Measurements from ENCODE around the gene CNGB1. TPM values are rescaled to one million over a fixed set of nuclear protein-coding genes. Genes with fewer than 3 reads are reported as not detected.

CNGB1 gene
- total RNA-seq, 1 donor from 2014 or later, result not detected

DNA sequence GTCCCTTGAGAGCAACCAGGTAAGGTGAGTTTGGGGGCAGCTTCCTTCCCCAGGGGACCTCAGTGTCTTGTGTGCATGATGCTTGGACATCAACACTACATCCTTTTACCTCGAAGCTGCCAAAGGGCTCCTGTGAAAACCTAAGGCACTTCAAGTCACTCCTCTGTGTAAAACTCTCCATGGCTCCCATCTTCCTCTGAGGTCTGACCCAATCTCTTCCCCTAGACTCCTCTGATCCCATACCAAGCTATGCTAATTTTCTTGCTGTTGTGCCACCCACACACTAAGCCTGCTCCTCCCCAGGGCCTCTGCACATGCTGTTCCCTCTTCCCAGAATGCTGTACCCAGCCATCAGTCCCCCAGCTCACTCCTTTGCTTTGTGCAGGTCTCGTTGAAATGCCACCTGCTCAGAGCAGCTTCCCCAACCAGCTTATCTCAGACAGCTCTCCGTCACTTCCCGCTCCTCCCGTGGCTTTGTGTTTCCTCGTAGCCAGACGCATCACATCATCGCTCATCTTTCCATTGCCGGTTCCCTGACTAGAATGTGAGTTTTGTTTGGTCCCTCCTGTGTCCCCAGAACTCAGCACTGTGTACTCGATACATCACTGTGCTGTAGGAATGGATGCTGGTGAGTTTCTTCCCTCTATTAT lies 78.4 kb downstream of the CNGB1 start:
- no peaks in the 10 kb centered on the region for H3K36me3 ChIP-seq (ENCODE audit: control insufficient read depth in 3 of 3, insufficient read depth in 3 of 3, low read length in 3 of 3)
- peaks cover 2 to 9% (median 4%) of the 10 kb centered on the region in 3 donors for H3K27me3 ChIP-seq (ENCODE audit: control insufficient read depth in 3 of 3, insufficient read depth in 3 of 3, low read length in 3 of 3)
- no peak overlapping the region for H3K9ac ChIP-seq (ENCODE audit: low read depth in 1 of 3, low read length in 3 of 3)
- H3K4me3 ChIP-seq (ENCODE audit: low read length in 3 of 3), result no peak overlapping the region
- peak overlapping the region; percentile 52 for H3K27ac ChIP-seq (ENCODE audit: low read depth, low read length)
- H3K9me3 ChIP-seq (ENCODE audit: control insufficient read depth in 3 of 3, low read length in 3 of 3), result no peaks in the 10 kb centered on the region
- peaks cover 2 to 5% (median 4%) of the 10 kb centered on the region in 3 donors for H3K4me1 ChIP-seq (ENCODE audit: control insufficient read depth in 3 of 3, insufficient read depth in 3 of 3, low read length in 3 of 3)

DNA sequence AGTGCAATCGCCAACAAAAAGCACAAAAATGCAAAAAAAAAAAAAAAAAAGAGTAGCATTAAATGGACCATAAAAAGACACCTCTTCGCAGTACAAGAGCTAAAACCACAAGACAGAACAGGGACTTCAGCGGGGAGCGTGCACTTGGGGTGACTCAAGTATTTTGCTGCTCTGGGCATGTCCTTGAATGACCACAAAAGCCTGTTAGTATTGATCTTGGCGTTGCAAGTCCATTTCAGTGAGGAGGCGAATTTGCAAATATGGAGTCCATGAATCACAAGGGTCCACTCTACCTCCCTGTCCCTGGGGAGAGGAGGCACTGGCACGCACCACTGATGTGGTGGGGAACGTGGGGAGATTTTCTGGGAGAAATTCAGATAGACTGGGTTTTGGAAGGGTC lies 78.9 kb downstream of the CNGB1 start:
- H3K27ac ChIP-seq (ENCODE audit: low read depth, low read length), result no peak overlapping the region
- peaks cover 2 to 5% (median 4%) of the 10 kb centered on the region in 3 donors for H3K4me1 ChIP-seq (ENCODE audit: control insufficient read depth in 3 of 3, insufficient read depth in 3 of 3, low read length in 3 of 3)
- H3K36me3 ChIP-seq (ENCODE audit: control insufficient read depth in 3 of 3, insufficient read depth in 3 of 3, low read length in 3 of 3), result no peaks in the 10 kb centered on the region
- H3K9me3 ChIP-seq (ENCODE audit: control insufficient read depth in 3 of 3, low read length in 3 of 3), result no peaks in the 10 kb centered on the region
- no peak overlapping the region for H3K4me3 ChIP-seq (ENCODE audit: low read length in 3 of 3)
- no peak overlapping the region for H3K9ac ChIP-seq (ENCODE audit: low read depth in 1 of 3, low read length in 3 of 3)
- peaks cover 2 to 9% (median 4%) of the 10 kb centered on the region in 3 donors for H3K27me3 ChIP-seq (ENCODE audit: control insufficient read depth in 3 of 3, insufficient read depth in 3 of 3, low read length in 3 of 3)

DNA sequence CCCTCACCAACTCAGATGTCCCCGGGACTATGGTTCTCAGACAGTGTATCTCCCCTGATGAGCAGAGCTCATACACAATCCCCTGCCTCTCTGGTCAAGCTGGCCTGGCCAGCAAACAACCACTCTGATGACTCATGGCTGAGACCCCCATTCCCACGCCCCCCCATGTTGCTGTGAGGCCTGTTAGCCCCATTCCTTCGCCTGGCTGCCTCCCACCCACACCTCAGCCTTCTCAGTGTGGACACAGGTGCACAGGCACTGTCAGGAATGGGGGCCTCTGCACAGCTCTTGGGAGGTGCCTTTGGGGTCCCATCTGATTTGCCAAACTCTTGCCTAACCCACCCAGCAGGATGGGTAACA lies 80.2 kb downstream of the CNGB1 start:
- Histone ChIP-seq H3K36me3 (ENCODE audit: control insufficient read depth in 3 of 3, insufficient read depth in 3 of 3, low read length in 3 of 3) (no peaks in the 10 kb centered on the region), H3K9ac (ENCODE audit: low read depth in 1 of 3, low read length in 3 of 3) (no peak overlapping the region), H3K4me3 (ENCODE audit: low read length in 3 of 3) (no peak overlapping the region), H3K27me3 (ENCODE audit: control insufficient read depth in 3 of 3, insufficient read depth in 3 of 3, low read length in 3 of 3) (peaks cover 2 to 16% (median 13%) of the 10 kb centered on the region in 3 donors), H3K4me1 (ENCODE audit: control insufficient read depth in 3 of 3, insufficient read depth in 3 of 3, low read length in 3 of 3) (peaks cover 2 to 5% (median 4%) of the 10 kb centered on the region in 3 donors), H3K9me3 (ENCODE audit: control insufficient read depth in 3 of 3, low read length in 3 of 3) (no peaks in the 10 kb centered on the region), H3K27ac (ENCODE audit: low read depth, low read length) (no peak overlapping the region)

DNA sequence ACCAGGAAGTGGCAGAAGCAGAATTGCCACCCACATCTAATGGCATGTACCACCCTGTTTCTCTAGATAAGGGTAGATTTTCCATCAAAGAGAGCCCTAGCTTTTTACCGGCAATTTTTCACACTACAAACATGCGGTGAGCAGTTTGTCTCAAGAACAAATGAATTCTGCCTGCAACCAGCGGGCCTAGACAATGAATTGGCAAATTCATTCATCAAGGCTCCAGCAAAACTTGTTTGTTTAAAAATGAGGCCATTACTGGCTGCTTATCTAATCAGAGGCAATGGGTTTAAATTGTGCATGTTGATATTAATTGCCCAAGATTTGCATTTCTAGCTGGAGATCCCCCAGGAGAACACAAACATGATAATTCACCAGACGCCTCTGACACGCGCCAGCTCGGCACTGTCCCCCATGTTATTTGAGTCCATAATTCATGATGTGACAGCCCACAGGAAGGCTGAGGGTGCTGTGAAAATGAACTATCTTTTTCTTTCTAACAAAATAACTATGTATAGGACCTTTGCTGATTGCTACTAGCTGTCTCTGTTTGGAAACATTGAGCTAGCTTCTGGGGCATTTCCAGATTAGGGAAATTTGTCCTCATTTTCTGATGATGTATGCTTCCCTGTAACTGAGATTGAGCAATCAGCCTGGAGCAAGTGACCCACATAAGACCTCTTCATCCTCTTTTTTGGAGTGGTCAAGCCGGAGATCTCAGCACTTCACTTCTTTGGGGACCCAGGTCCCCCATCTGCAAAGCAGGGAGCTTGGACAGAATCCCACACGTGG lies 80.8 kb downstream of the CNGB1 start:
- Histone ChIP-seq H3K27me3 (ENCODE audit: control insufficient read depth in 3 of 3, insufficient read depth in 3 of 3, low read length in 3 of 3) (peaks cover 2 to 17% (median 13%) of the 10 kb centered on the region in 3 donors), H3K9me3 (ENCODE audit: control insufficient read depth in 3 of 3, low read length in 3 of 3) (no peaks in the 10 kb centered on the region), H3K4me3 (ENCODE audit: low read length in 3 of 3) (no peak overlapping the region), H3K27ac (ENCODE audit: low read depth, low read length) (peak overlapping the region; percentile 11), H3K9ac (ENCODE audit: low read depth in 1 of 3, low read length in 3 of 3) (no peak overlapping the region), H3K4me1 (ENCODE audit: control insufficient read depth in 3 of 3, insufficient read depth in 3 of 3, low read length in 3 of 3) (peaks cover 2 to 5% (median 4%) of the 10 kb centered on the region in 3 donors), H3K36me3 (ENCODE audit: control insufficient read depth in 3 of 3, insufficient read depth in 3 of 3, low read length in 3 of 3) (no peaks in the 10 kb centered on the region)

DNA sequence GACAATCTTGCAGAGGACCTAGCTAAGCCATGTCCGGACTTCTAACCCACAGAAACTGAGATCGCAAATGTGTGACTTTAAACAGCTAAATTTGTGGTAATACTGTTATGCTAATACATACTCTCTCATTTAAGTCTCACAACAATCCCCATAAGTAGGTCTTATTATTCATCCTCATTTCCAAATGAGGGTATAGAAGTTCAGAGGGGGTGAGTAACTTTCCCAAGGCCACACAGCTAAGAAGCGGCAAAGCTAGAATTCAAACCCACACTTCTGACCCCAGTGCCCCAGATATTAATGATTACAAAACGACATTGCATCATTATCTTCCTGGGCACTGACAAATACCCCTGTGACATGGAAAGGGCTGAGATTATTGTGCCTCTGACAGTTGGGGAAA lies 81.4 kb downstream of the CNGB1 start:
- H3K36me3 ChIP-seq (ENCODE audit: control insufficient read depth in 3 of 3, insufficient read depth in 3 of 3, low read length in 3 of 3), result no peaks in the 10 kb centered on the region
- no peaks in the 10 kb centered on the region for H3K9me3 ChIP-seq (ENCODE audit: control insufficient read depth in 3 of 3, low read length in 3 of 3)
- peak overlapping the region; percentile 11 for H3K27ac ChIP-seq (ENCODE audit: low read depth, low read length)
- H3K4me3 ChIP-seq (ENCODE audit: low read length in 3 of 3), result no peak overlapping the region
- peaks cover 9 to 23% (median 19%) of the 10 kb centered on the region in 3 donors for H3K27me3 ChIP-seq (ENCODE audit: control insufficient read depth in 3 of 3, insufficient read depth in 3 of 3, low read length in 3 of 3)
- H3K9ac ChIP-seq (ENCODE audit: low read depth in 1 of 3, low read length in 3 of 3), result no peak overlapping the region
- H3K4me1 ChIP-seq (ENCODE audit: control insufficient read depth in 3 of 3, insufficient read depth in 3 of 3, low read length in 3 of 3), result peaks cover 2 to 5% (median 4%) of the 10 kb centered on the region in 3 donors

DNA sequence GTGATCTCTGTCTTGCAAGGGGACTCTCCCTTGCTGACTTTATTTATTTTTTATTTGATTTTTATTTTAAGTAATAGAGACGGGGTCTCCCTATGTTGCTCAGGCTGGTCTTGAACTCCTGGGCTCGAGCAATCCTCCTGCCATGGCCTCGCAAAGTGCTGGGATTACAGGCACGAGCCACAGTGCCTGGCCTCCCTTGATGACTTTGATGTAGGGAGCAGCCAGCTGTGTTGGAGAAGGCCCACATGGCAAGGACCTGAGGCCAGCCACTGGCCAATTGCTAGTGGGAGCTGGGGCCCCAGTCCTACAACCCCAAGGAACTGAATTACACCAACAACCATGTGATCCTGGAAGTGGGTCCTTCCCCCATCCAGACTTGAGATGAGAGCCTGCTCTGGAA lies 81.8 kb downstream of the CNGB1 start:
- Histone ChIP-seq H3K36me3 (ENCODE audit: control insufficient read depth in 3 of 3, insufficient read depth in 3 of 3, low read length in 3 of 3) (no peaks in the 10 kb centered on the region), H3K9me3 (ENCODE audit: control insufficient read depth in 3 of 3, low read length in 3 of 3) (no peaks in the 10 kb centered on the region), H3K4me3 (ENCODE audit: low read length in 3 of 3) (no peak overlapping the region), H3K9ac (ENCODE audit: low read depth in 1 of 3, low read length in 3 of 3) (no peak overlapping the region), H3K4me1 (ENCODE audit: control insufficient read depth in 3 of 3, insufficient read depth in 3 of 3, low read length in 3 of 3) (peaks cover 2 to 5% (median 4%) of the 10 kb centered on the region in 3 donors), H3K27ac (ENCODE audit: low read depth, low read length) (no peak overlapping the region), H3K27me3 (ENCODE audit: control insufficient read depth in 3 of 3, insufficient read depth in 3 of 3, low read length in 3 of 3) (peaks cover 13 to 26% (median 22%) of the 10 kb centered on the region in 3 donors)

DNA sequence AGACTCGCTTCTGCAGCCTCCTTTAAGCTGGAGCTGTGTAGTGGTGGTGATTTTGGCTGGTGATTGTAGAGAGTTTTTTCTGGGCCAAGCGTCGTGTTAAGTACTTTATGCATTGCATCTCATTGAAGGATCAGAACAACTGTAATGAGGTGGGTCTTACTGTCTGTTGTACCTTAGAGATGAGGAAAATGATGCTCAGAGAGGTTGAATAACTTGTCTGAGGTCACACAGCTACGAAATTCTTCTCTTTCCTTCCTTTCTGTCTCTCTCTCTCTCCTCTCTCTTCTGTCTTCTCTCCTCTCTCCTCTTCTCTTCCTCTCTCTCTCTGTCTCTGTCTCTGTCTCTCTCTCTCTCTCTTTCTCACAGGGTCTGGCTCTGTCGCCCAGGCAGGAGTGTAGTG lies 82.8 kb downstream of the CNGB1 start:
- Histone ChIP-seq H3K9ac (ENCODE audit: low read depth in 1 of 3, low read length in 3 of 3) (no peak overlapping the region), H3K4me3 (ENCODE audit: low read length in 3 of 3) (no peak overlapping the region), H3K9me3 (ENCODE audit: control insufficient read depth in 3 of 3, low read length in 3 of 3) (no peaks in the 10 kb centered on the region), H3K4me1 (ENCODE audit: control insufficient read depth in 3 of 3, insufficient read depth in 3 of 3, low read length in 3 of 3) (peaks cover 2 to 5% (median 4%) of the 10 kb centered on the region in 3 donors), H3K27ac (ENCODE audit: low read depth, low read length) (no peak overlapping the region), H3K27me3 (ENCODE audit: control insufficient read depth in 3 of 3, insufficient read depth in 3 of 3, low read length in 3 of 3) (peaks cover 23 to 36% (median 29%) of the 10 kb centered on the region in 3 donors), H3K36me3 (ENCODE audit: control insufficient read depth in 3 of 3, insufficient read depth in 3 of 3, low read length in 3 of 3) (no peaks in the 10 kb centered on the region)

DNA sequence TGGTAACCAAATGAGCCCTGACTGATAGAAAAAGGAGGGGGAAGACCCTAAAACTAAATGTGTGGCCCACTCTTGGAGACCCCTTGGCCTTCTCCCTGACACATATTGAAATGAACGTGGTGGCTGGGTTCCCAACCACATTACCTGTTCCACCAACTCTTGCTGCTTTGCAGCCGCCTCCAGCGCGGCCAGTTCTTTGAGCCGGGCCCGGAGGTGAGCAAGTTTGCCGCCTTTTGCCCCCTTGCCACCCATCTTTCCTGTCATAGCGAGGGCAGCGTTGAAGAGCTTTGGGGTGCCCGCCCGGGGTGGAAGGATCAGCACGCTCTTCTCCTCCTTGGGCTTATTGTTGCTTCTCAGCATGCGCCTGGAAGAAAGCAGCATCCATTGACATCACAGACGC lies 83.2 kb downstream of the CNGB1 start:
- Histone ChIP-seq H3K27me3 (ENCODE audit: control insufficient read depth in 3 of 3, insufficient read depth in 3 of 3, low read length in 3 of 3) (peaks cover 25 to 39% (median 33%) of the 10 kb centered on the region in 3 donors), H3K9ac (ENCODE audit: low read depth in 1 of 3, low read length in 3 of 3) (no peak overlapping the region), H3K4me1 (ENCODE audit: control insufficient read depth in 3 of 3, insufficient read depth in 3 of 3, low read length in 3 of 3) (peaks cover 2 to 5% (median 4%) of the 10 kb centered on the region in 3 donors), H3K27ac (ENCODE audit: low read depth, low read length) (no peak overlapping the region), H3K4me3 (ENCODE audit: low read length in 3 of 3) (no peak overlapping the region), H3K9me3 (ENCODE audit: control insufficient read depth in 3 of 3, low read length in 3 of 3) (no peaks in the 10 kb centered on the region), H3K36me3 (ENCODE audit: control insufficient read depth in 3 of 3, insufficient read depth in 3 of 3, low read length in 3 of 3) (no peaks in the 10 kb centered on the region)

DNA sequence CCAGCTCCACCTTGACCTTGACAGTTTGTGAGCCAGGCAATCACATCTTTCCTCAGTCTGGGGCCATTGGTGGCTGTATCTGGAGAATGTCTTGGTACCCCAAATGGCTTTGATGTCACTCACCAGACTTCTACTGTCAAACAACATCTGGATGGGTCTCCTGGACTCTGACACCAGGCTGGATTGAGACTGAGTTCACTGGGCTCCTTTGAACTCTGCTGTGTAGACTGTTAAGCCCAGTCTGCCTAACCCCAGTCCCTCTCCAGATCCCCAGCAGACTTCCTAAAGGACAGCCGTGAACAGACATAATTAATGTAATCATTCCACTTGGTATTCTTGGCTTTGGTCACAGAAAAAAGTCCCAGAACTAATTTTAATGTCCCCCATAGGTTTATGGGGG lies 84.5 kb downstream of the CNGB1 start:
- Histone ChIP-seq H3K27me3 (ENCODE audit: control insufficient read depth in 3 of 3, insufficient read depth in 3 of 3, low read length in 3 of 3) (peaks cover 34 to 43% (median 40%) of the 10 kb centered on the region in 3 donors), H3K4me1 (ENCODE audit: control insufficient read depth in 3 of 3, insufficient read depth in 3 of 3, low read length in 3 of 3) (peaks cover 2 to 5% (median 4%) of the 10 kb centered on the region in 3 donors), H3K27ac (ENCODE audit: low read depth, low read length) (no peak overlapping the region), H3K4me3 (ENCODE audit: low read length in 3 of 3) (no peak overlapping the region), H3K9me3 (ENCODE audit: control insufficient read depth in 3 of 3, low read length in 3 of 3) (no peaks in the 10 kb centered on the region), H3K9ac (ENCODE audit: low read depth in 1 of 3, low read length in 3 of 3) (no peak overlapping the region), H3K36me3 (ENCODE audit: control insufficient read depth in 3 of 3, insufficient read depth in 3 of 3, low read length in 3 of 3) (no peaks in the 10 kb centered on the region)

DNA sequence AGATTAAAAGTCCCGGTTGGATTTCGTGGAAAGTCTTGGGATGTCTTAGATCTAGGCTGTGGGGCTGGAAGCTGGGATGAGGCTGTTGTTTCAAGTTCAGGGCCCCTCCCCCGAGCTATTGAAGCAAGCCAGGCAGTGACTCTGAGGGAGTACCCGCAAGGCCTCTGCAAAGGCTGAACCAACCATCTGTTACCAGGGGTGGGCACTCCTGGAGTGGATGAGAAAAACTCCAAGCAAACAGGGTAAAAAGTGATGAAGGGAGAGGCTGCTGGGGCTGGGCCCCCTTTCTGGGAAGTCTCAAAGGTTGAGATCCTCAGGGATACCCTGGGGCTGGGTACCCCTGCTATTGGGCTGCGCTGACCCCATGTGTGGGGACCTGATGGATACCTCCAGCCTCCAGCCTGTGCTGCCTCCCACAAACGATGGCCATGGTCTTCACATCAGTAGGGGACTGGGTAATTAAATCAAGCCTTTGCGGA lies 86.2 kb downstream of the CNGB1 start:
- Histone ChIP-seq H3K27me3 (ENCODE audit: control insufficient read depth in 3 of 3, insufficient read depth in 3 of 3, low read length in 3 of 3) (peaks cover 34 to 42% (median 39%) of the 10 kb centered on the region in 3 donors), H3K27ac (ENCODE audit: low read depth, low read length) (no peak overlapping the region), H3K4me1 (ENCODE audit: control insufficient read depth in 3 of 3, insufficient read depth in 3 of 3, low read length in 3 of 3) (peaks cover 0 to 1% (median 0%) of the 10 kb centered on the region in 3 donors), H3K36me3 (ENCODE audit: control insufficient read depth in 3 of 3, insufficient read depth in 3 of 3, low read length in 3 of 3) (no peaks in the 10 kb centered on the region), H3K9ac (ENCODE audit: low read depth in 1 of 3, low read length in 3 of 3) (no peak overlapping the region), H3K9me3 (ENCODE audit: control insufficient read depth in 3 of 3, low read length in 3 of 3) (no peaks in the 10 kb centered on the region), H3K4me3 (ENCODE audit: low read length in 3 of 3) (no peak overlapping the region)

All from skeletal muscle tissue (tissue), 4 donors.